Measurements from ENCODE around the gene XYLT1.

DNA sequence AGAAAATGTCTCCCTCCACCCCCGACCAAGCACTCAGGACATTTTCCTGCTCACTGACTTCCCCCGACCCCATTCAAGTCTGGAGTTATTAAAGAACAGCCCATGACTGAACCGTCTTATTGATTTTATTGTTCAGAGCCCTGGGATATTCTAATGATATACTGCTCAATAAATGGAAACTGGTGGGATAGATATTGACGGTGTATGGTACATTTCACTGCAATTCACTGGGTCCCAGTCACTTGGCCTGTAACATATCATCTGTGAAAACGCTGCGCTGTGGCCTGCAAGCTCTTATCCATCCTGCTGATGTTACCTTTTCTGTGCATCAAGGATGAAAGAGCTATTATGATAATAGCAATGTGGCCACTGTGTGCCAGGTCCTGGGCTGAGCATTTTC is 258.2 kb downstream of the XYLT1 start:
- TF ChIP-seq, protein P1, sequence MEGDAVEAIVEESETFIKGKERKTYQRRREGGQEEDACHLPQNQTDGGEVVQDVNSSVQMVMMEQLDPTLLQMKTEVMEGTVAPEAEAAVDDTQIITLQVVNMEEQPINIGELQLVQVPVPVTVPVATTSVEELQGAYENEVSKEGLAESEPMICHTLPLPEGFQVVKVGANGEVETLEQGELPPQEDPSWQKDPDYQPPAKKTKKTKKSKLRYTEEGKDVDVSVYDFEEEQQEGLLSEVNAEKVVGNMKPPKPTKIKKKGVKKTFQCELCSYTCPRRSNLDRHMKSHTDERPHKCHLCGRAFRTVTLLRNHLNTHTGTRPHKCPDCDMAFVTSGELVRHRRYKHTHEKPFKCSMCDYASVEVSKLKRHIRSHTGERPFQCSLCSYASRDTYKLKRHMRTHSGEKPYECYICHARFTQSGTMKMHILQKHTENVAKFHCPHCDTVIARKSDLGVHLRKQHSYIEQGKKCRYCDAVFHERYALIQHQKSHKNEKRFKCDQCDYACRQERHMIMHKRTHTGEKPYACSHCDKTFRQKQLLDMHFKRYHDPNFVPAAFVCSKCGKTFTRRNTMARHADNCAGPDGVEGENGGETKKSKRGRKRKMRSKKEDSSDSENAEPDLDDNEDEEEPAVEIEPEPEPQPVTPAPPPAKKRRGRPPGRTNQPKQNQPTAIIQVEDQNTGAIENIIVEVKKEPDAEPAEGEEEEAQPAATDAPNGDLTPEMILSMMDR (IDR thresholded peaks at IDR 0.05) = no peak
- TF ChIP-seq POLR2A (IDR thresholded peaks at IDR 0.05) = no peak

Measured in vagina (tissue), 2 donors.